SKM-1 (cell line): ENCODE data around the gene NUP210L.
"Not testable (repeated sequence)": the region's sequence is repeated elsewhere in the genome, so short reads cannot be mapped to it uniquely, and the experiment has no call there.

ENCODE experiments used
- DNase-seq: peaks from one replicate; lab custom pipeline; 2025; ENCODE audit not compliant: unreplicated experiment; lab: John Stamatoyannopoulos, UW

Gene NUP210L

DNA sequence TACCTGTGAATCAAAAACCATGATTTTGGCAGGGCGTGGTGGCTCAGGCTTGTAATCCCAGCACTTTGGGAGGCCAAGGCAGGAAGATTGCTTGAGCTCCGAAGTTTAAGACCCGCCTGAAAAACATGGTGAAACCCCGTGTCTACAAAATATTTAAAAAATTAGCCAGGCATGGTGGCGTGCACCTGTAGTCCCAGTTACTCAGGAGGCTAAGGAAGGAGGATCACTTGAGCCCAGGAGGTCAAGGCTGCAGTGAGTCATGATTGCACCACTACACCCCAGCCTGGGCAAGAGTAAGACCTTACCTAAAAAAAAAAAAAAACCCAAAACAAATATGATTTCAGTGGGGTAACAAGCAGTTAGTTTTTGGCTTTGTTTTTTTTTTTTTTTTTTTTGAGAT, 54.7 kb downstream of the NUP210L start:
- not testable (repeated sequence) for DNase-seq

- no peak for DNase-seq
Measured at GRCh38 chr1:154097873-154098272, 57.0 kb downstream of the NUP210L start.

- no peak for DNase-seq
Measured at GRCh38 chr1:154095456-154096060, 59.3 kb downstream of the NUP210L start.

- no peak for DNase-seq
Measured at GRCh38 chr1:154094411-154094810, 60.5 kb downstream of the NUP210L start.

DNA sequence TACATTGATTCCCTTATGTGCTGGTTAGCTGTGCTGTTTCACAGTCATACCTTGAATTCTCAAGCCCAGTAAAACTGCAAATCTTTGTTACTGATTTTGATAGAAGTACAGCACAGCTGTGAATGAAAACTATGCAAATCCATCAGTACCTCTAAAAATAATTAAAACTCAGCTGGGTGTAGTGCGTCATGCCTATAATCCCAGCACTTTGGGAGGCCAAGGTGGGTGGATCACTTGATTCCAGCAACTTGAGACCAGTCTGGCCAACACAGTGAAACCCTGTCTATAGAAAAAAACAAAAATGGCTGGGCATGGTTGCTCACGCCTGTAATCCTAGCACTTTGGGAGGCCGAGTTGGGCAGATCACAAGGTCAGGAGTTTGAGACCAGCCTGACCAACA, 61.2 kb downstream of the NUP210L start:
- DNase-seq: no peak

GRCh38 chr1:154091706-154092105, 63.2 kb downstream of the NUP210L start:
- no peak for DNase-seq

DNA sequence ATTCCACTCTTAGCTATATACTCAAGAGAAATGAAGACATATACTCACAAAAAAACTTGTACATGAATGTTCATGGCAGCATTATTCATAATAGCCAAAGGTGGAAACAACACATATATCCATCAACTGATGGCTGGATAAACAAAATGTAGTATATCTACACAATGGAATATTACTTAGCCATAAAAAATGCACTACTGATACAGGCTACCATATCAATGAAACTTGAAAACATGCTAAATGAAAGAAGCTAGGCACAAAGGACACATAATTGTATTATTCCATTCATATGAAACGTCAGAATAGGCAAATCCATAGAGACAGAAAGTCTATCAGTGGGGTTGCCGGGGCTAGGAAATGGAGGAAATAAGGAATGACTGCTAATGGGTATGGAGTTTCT, 67.3 kb downstream of the NUP210L start:
- no peak for DNase-seq

GRCh38 chr1:154083057-154083456, 71.8 kb downstream of the NUP210L start:
- DNase-seq: not testable (repeated sequence)

DNA sequence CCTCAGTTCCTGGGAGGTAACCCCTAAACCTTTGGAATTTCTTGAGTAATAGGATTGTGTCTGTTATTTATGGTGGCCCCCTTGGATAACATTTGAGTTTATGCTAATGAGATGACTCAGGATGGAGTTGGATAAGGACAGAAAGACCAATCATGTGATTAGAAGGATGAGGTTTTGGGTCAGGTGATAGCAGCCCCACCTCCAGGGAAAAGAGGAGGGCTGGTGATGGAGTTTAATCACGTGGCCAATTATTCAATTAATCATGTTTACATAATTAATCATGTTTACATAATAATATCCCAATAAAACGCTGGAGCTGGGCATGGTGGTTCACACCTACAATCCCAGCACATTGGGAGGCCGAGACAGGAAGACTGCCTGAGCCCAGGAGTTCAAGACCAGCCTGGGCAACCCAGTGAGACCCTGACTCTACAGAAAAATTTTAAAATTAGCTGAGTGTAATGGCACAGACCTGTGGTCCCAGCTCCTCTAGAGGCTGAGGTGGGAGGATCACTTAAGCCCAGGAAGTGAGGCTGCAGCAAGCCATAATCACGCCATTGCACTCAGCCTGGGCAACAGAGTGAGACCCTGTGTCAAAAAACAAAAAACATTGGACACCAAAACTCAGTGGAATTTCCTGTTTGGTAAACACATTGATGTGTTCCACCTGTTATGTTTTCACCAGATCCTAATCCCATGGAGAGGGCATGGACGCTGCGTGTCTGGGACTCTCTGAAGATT, 73.3 kb downstream of the NUP210L start:
- DNase-seq: no peak

DNA sequence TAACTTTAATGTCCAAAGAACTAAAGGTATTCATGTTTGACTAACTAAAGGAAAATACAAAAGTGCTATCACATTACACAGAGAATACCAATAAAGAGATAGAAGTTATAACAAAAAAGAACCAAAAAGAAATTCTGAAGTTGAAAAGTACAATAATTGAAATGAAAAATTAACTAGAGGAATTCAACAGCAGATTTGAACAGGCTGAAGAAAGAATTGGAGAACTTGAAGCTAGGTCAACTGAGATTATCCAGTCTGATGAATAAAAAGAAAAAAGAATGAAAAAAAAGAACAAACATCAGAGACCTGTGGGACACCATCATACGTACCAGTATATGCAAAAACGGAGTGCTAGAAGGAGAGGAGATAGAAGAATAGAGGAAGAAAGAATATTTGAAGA, 78.5 kb downstream of the NUP210L start:
- DNase-seq: no peak

- no peak for DNase-seq
Measured at GRCh38 chr1:154075746-154076145, 79.1 kb downstream of the NUP210L start.

DNA sequence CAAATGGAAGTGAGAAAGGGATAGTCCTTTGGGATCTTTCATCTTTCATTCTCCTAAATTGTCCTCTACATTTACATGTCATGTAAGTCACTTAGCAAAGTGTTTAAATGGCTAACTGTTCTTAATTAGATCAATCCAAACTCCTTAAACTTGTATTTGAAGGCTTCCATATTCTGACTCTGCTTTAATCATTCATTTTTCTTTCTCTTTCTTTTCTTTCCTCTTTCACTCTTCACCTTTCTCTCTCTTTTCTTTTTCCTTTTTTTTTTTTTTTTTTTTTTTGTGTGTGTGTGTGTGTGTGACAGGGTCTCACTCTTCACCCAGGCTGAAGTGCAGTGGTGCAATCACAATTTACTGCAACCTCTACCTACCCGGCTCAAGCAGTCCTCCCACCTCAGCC, 92.6 kb downstream of the NUP210L start:
- no peak for DNase-seq

DNA sequence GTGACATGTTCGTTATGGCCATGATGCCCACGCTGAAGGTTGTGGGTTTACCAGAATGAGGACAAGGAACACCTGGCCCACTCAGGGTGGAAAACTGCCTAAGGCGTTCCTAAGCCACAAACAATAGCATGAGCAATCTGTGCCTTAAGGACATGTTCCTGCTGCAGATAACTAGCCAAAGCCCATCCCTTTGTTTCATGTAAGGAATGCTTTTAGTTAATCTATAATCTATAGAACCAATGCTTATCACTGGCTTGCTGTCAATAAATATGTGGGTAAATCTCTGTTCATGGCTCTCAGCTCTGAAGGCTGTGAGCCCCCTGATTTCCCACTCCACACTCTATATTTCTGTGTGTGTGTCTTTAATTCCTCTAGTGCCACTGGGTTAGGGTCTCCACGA, 107.4 kb downstream of the NUP210L start:
- DNase-seq: not testable (repeated sequence)

DNA sequence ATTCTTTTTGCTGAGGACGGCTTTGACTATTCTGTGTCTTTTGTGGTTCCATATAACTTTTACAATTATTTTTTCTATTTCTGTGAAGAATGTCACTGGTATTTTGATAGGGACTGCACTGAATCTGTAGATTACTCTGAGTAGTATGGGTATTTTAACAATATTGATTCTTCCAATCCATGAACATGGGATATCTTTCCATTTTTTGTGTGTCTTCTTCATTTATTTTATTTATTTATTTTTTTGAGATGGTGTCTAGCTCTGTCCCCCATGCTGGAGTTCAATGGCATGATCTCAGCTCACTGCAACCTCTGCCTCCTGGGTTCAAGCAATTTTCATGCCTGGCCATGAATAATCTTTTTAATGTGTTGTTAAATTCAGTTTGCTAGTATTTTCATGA, 121.2 kb downstream of the NUP210L start:
- DNase-seq: not testable (repeated sequence)

DNA sequence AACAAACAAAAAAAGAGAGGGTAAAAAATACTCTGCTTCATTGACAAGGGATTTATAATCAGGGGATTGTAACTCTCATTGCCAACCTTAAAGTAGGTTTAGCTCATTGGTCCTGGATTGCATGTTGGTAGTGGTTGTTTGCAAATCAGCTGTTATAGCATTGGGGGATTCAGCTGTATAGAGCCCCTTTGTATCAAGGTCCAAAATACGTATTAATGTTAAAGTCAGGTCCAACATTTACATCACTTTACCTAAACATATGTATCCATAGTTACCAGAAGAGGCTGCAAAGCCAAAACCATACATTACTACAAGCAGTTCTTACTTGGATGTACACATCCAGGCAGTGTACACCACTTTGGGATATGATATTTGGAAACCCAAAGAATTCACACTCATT, 134.9 kb downstream of the NUP210L start:
- DNase-seq: no peak

GRCh38 chr1:154019269-154019668, 135.6 kb downstream of the NUP210L start:
- no peak for DNase-seq

- DNase-seq: no peak
Measured at GRCh38 chr1:154014154-154014907, 140.5 kb downstream of the NUP210L start.

DNA sequence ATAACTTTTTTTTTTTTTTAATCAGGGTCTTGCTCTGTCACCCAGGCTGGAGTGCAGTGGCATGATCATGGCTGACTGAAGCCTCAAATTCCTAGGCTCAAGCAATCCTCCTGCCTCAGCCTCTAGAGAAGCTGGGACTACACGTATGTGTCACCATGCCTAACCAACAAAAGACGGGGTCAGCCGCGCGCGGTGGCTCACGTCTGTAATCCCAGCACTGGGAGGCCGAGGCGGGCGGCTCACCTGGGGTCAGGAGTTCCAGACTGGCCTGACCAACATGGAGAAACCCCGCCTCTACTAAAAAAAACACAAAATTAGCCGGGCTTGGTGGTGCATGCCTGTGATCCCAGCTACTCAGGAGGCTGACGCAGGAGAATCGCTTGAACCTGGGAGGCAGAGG, 142.3 kb downstream of the NUP210L start:
- DNase-seq: not testable (repeated sequence)

DNA sequence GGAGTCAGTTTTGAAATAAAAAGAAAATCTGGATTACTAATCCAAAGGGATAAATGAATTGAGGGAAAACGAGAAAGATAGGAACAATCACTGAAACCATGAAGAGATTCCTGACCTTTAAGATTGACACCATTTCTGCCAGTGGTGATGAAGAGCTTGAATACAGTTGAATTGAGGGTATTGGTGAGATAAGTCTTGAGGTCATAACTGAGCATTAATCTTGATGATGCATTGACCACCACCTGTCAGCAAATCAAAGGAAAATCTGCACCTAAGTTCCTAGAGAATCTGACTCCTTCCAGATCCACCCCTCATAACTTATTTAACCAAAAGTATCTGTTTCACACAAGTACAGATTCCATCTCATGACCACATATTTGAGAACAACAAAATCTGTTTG, 142.7 kb downstream of the NUP210L start:
- DNase-seq: no peak

GRCh38 chr1:154006136-154006535, 148.7 kb downstream of the NUP210L start:
- no peak for DNase-seq

DNA sequence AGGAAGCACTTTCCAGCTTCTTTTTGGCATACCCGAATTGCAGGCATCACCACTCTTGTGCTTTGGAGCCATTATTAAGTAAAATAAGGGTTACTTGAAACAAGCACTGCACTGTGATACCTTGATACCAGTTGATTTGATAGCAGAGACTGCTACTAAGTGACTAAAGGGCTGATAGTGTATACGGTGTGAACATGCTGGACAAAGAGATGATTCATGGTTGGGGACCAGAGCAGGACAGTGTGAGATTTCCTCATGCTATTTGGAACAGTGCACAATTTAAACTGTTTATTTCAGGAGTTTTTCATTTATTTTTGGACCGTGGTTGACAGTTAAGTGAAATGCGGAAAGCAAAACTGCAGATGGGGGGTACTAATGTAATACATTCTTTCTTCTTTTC, 154.5 kb downstream of the NUP210L start:
- no peak for DNase-seq

GRCh38 chr1:153996882-153997281, 158.0 kb downstream of the NUP210L start:
- DNase-seq: not testable (repeated sequence)
